NB4 (cell line): ENCODE data around the gene ZNF710.

ENCODE experiments used
- CTCF ChIP-seq: IDR thresholded peaks from one replicate; pipeline ENCODE4 v1.5.1; 2012; ENCODE audit warnings: low read depth, low read length
- MAX ChIP-seq: IDR thresholded peaks from 2 replicates; pipeline ENCODE4 v1.6.1; 2011; ENCODE audit warnings: low read depth, low read length
- POLR2A ChIP-seq: IDR thresholded peaks from 2 replicates; pipeline ENCODE4 v1.6.1; 2011; ENCODE audit warnings: mild to moderate bottlenecking; ENCODE audit not compliant: insufficient read length; ENCODE audit errors: extremely low read depth

GRCh38 chr15:90062023-90062442 lies 60.9 kb downstream of the ZNF710 start:
- TF ChIP-seq CTCF, result no peak
- no peak for TF ChIP-seq POLR2A
- no peak for TF ChIP-seq MAX
